NCI-H1436 treated with DMSO at 0.1 percent for 48 hours (cell line): ENCODE data around the gene IFT74.

Source experiments
- DNase-seq: peaks from one replicate; lab custom pipeline; 2025; lab: John Stamatoyannopoulos, UW

Gene IFT74

GRCh38 chr9:26974927-26975326 lies 18.7 kb downstream of the IFT74 start:
- no peak for DNase-seq

- no peak for DNase-seq
Measured at GRCh38 chr9:26975728-26976707, 19.8 kb downstream of the IFT74 start.

GRCh38 chr9:26983340-26983739 lies 27.1 kb downstream of the IFT74 start:
- DNase-seq = no peak

- no peak for DNase-seq
Measured at GRCh38 chr9:26995810-26996209, 39.6 kb downstream of the IFT74 start.

GRCh38 chr9:27003426-27004077 lies 47.3 kb downstream of the IFT74 start:
- no peak for DNase-seq

GRCh38 chr9:27005491-27005890 lies 49.3 kb downstream of the IFT74 start, which contains the start of gene LRRC19:
Gene LRRC19 (minus strand): TSS chr9:27005672. CDS start chr9:26999694, 5,978 bp downstream.
- DNase-seq = no peak

GRCh38 chr9:27019589-27019988 lies 63.4 kb downstream of the IFT74 start:
- no peak for DNase-seq

- DNase-seq = no peak
Measured at GRCh38 chr9:27022920-27023319, 66.7 kb downstream of the IFT74 start.

- DNase-seq = no peak
Measured at GRCh38 chr9:27029186-27029585, 73.0 kb downstream of the IFT74 start.

GRCh38 chr9:27033815-27034403 lies 77.7 kb downstream of the IFT74 start:
- DNase-seq = no peak

- DNase-seq = no peak
Measured at GRCh38 chr9:27037499-27037898, 81.3 kb downstream of the IFT74 start.

- no peak for DNase-seq
Measured at GRCh38 chr9:27041746-27042145, 85.5 kb downstream of the IFT74 start.

- no peak for DNase-seq
Measured at GRCh38 chr9:27042476-27042875, 86.3 kb downstream of the IFT74 start.

GRCh38 chr9:27043176-27043575 lies 87.0 kb downstream of the IFT74 start:
- DNase-seq = no peak

- DNase-seq = no peak
Measured at GRCh38 chr9:27047136-27047535, 90.9 kb downstream of the IFT74 start.

GRCh38 chr9:27053369-27054022 lies 97.3 kb downstream of the IFT74 start:
- no peak for DNase-seq

GRCh38 chr9:27054125-27054524 lies 97.9 kb downstream of the IFT74 start:
- peak; percentile 41 for DNase-seq

GRCh38 chr9:27054841-27055240 lies 98.6 kb downstream of the IFT74 start:
- no peak for DNase-seq

- no peak for DNase-seq
Measured at GRCh38 chr9:27059412-27059811, 103.2 kb downstream of the IFT74 start.

GRCh38 chr9:27059907-27060306 lies 103.7 kb downstream of the IFT74 start:
- DNase-seq = no peak

- DNase-seq = no peak
Measured at GRCh38 chr9:27065288-27065687, 109.1 kb downstream of the IFT74 start.
